ENCODE data around the gene SNX2.

The SNX2 gene

GRCh38 chr5:122741681-122742080 lies 33.2 kb upstream of the SNX2 start:
- H3K4me3 ChIP-seq (replicated peaks; ENCODE audit: low read depth, low read length), result no peak overlapping the region
- DNase-seq (ENCODE audit: extremely low read depth, low read depth), result no peak
- no peak for TF ChIP-seq CTCF (IDR thresholded peaks at IDR 0.05; ENCODE audit: low read depth, low read length, missing control alignments)

- no peak overlapping the region for H3K4me3 ChIP-seq (replicated peaks; ENCODE audit: low read depth, low read length)
- DNase-seq (ENCODE audit: extremely low read depth, low read depth), result no peak
- TF ChIP-seq CTCF (IDR thresholded peaks at IDR 0.05; ENCODE audit: low read depth, low read length, missing control alignments), result no peak
Observed at GRCh38 chr5:122743261-122743660, 31.6 kb upstream of the SNX2 start.

GRCh38 chr5:122745597-122745996 lies 29.3 kb upstream of the SNX2 start:
- TF ChIP-seq CTCF (IDR thresholded peaks at IDR 0.05; ENCODE audit: low read depth, low read length, missing control alignments), result no peak
- H3K4me3 ChIP-seq (replicated peaks; ENCODE audit: low read depth, low read length), result no peak overlapping the region
- no peak for DNase-seq (ENCODE audit: extremely low read depth, low read depth)

GRCh38 chr5:122749886-122750285 lies 25.0 kb upstream of the SNX2 start:
- no peak for DNase-seq (ENCODE audit: extremely low read depth, low read depth)
- TF ChIP-seq CTCF (IDR thresholded peaks at IDR 0.05; ENCODE audit: low read depth, low read length, missing control alignments), result no peak
- no peak overlapping the region for H3K4me3 ChIP-seq (replicated peaks; ENCODE audit: low read depth, low read length)

- DNase-seq (ENCODE audit: extremely low read depth, low read depth), result no peak
- no peak overlapping the region for H3K4me3 ChIP-seq (replicated peaks; ENCODE audit: low read depth, low read length)
- TF ChIP-seq CTCF (IDR thresholded peaks at IDR 0.05; ENCODE audit: low read depth, low read length, missing control alignments), result no peak
Observed at GRCh38 chr5:122751293-122751782, 23.5 kb upstream of the SNX2 start.

GRCh38 chr5:122753500-122753899 lies 21.4 kb upstream of the SNX2 start:
- TF ChIP-seq CTCF (IDR thresholded peaks at IDR 0.05; ENCODE audit: low read depth, low read length, missing control alignments), result no peak
- DNase-seq (ENCODE audit: extremely low read depth, low read depth), result no peak
- H3K4me3 ChIP-seq (replicated peaks; ENCODE audit: low read depth, low read length), result no peak overlapping the region

- no peak for TF ChIP-seq CTCF (IDR thresholded peaks at IDR 0.05; ENCODE audit: low read depth, low read length, missing control alignments)
Observed at GRCh38 chr5:122755783-122756182, 19.1 kb upstream of the SNX2 start.

More at GRCh38 chr5:122755783-122756182, 19.1 kb upstream of the SNX2 start:
- H3K4me3 ChIP-seq (replicated peaks; ENCODE audit: low read depth, low read length), result no peak overlapping the region
- DNase-seq (ENCODE audit: extremely low read depth, low read depth), result no peak
